Fibroblast of villous mesenchyme (primary cell): ENCODE data around the gene CHRNA4. TPM values are rescaled to one million over a fixed set of nuclear protein-coding genes. Genes with fewer than 3 reads are reported as not detected.
A peak's percentile ranks its signal among the peaks of the same experiment; 100 is the strongest.

Experiments
- DNase-seq: peaks from one replicate; pipeline ENCODE4 v3.0.0-alpha.2; 2010; ENCODE audit warnings: low read depth
- H3K4me3 ChIP-seq: 2 replicates; pipeline ENCODE4 v1.5.1; 2011; ENCODE audit warnings: low read depth, mild to moderate bottlenecking, low read length
- CTCF ChIP-seq: IDR thresholded peaks from 2 replicates; pipeline ENCODE4 v1.5.1; 2012; ENCODE audit warnings: low read depth, mild to moderate bottlenecking, low read length; ENCODE audit not compliant: insufficient read depth
- total RNA-seq: library from RNA; depleted of rRNA; stranded (reverse); fragments of >200 nt; gene quantifications from 2 replicates; pipeline ENCODE4 v1.2.3, GENCODE V29; 2012

CHRNA4 gene
- total RNA-seq, 1 donor = not detected

- TF ChIP-seq CTCF = no peak
- no peak overlapping the region for H3K4me3 ChIP-seq
- no peak for DNase-seq
Measured at GRCh38 chr20:63347081-63347741, 13.9 kb downstream of the CHRNA4 start.

- no peak for DNase-seq
- no peak overlapping the region for H3K4me3 ChIP-seq
- TF ChIP-seq CTCF = no peak
Measured at GRCh38 chr20:63346131-63347080, 14.7 kb downstream of the CHRNA4 start.

GRCh38 chr20:63345328-63346100 is 15.6 kb downstream of the CHRNA4 start:
- no peak for TF ChIP-seq CTCF
- H3K4me3 ChIP-seq = no peak overlapping the region
- DNase-seq = no peak

- peak; percentile 4 for DNase-seq
- H3K4me3 ChIP-seq = no peak overlapping the region
- TF ChIP-seq CTCF = no peak
Measured at GRCh38 chr20:63344616-63345327, 16.4 kb downstream of the CHRNA4 start.

GRCh38 chr20:63343460-63344445 is 17.4 kb downstream of the CHRNA4 start:
- no peak for TF ChIP-seq CTCF
- DNase-seq = no peak
- no peak overlapping the region for H3K4me3 ChIP-seq
